ENCODE measurements around the gene ZBTB12. TPM values are rescaled to one million over a fixed set of nuclear protein-coding genes. Genes with fewer than 3 reads are reported as not detected.

The ZBTB12 gene
- total and polyA plus RNA-seq, 4 donors: 2.8 to 7.3 (median 5.2) TPM

DNA sequence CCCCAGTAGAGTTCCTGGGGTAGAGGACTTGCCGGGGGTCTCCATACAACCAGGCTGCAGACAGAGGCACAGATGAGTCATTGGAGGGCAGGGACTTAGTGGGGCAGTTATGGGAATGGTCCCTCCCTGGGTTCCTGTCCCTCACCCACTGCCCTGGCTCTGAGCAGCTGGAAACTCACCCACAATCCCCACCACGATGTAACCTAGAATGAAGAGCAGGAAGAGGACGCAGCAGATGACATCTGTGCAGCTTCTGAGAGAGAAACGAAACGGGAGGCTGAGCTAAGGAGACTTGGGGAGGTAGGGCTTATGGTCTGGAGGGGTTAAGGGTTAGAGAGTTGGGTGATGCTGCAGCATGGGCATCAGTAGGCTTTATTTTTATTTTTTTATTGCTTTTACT lies 26.0 kb downstream of the ZBTB12 start:
- Histone ChIP-seq H3K36me3 (ENCODE audit: control insufficient read depth in 4 of 4, insufficient read depth in 4 of 4, low read length in 4 of 4) (peaks cover 2 to 13% (median 4%) of the 10 kb centered on the region in 4 donors), H3K27me3 (ENCODE audit: control insufficient read depth in 3 of 3, insufficient read depth in 3 of 3, low read length in 2 of 3) (no peaks in the 10 kb centered on the region), H3K9me3 (ENCODE audit: control insufficient read depth in 4 of 4, insufficient read depth in 3 of 4, low read length in 3 of 4) (no peaks in the 10 kb centered on the region), H3K4me3 (no peak overlapping the region), H3K9ac (ENCODE audit: insufficient read depth in 1 of 2, low read length in 2 of 2) (no peak overlapping the region), H3K27ac (ENCODE audit: low read depth in 1 of 2, low read length in 1 of 2) (no peak overlapping the region), H3K4me1 (ENCODE audit: control insufficient read depth in 5 of 5, insufficient read depth in 5 of 5, low read length in 5 of 5) (peaks cover 0 to 6% (median 0%) of the 10 kb centered on the region in 5 donors)
- no peak for TF ChIP-seq CTCF (IDR thresholded peaks at IDR 0.05; ENCODE audit: control extremely low read depth, extremely low read depth)
- 61 to 69% methylated on average over 5 of the region's 5 CpGs for WGBS, 2 donors
- DNase-seq (no peak), ATAC-seq (ENCODE audit: insufficient read depth, low FRiP score) (no peak)

DNA sequence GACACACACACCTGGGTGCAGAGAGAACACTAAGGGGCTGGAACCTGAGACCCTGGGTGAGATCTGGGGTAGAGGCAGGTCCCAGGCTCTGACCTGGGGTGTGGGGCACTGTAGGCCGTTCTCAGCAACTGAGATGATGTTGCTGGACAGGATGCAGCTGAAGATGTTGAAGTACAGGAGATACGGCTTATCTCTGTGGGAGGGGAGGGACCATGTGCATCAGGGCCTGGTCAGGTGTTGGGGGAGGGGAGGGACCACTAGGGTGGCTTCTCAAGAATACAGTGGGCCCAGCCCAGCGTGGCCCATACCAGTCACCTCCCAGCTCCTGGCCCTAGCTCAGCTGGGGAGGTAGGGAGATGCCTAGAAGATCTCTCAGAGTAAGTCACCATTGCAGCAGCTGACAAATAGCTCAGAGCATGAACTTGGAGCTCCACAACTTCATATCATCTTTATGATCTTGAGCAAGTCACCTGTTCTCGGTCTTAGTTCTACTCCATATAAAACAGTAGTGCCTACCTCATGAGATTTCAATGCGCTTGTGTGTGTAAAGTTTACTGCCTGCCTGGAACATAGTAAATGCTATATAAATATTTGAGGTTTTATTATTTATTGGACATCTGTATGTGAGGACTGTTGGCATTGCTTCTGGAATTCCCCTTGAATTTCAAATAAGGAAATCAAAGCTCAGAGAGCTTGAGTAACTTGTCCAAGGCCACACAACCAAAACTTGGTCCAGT lies 26.9 kb downstream of the ZBTB12 start:
- WGBS, 2 donors: 78 to 79% methylated on average over 5 of the region's 5 CpGs
- no peak for TF ChIP-seq CTCF (IDR thresholded peaks at IDR 0.05; ENCODE audit: control extremely low read depth, extremely low read depth)
- DNase-seq (no peak), ATAC-seq (ENCODE audit: insufficient read depth, low FRiP score) (no peak)
- H3K9me3 ChIP-seq (ENCODE audit: control insufficient read depth in 4 of 4, insufficient read depth in 3 of 4, low read length in 3 of 4): no peaks in the 10 kb centered on the region
- no peak overlapping the region for H3K9ac ChIP-seq (ENCODE audit: insufficient read depth in 1 of 2, low read length in 2 of 2)
- H3K27ac ChIP-seq (ENCODE audit: low read depth in 1 of 2, low read length in 1 of 2): no peak overlapping the region
- peaks cover 0 to 6% (median 2%) of the 10 kb centered on the region in 4 donors for H3K36me3 ChIP-seq (ENCODE audit: control insufficient read depth in 4 of 4, insufficient read depth in 4 of 4, low read length in 4 of 4)
- no peak overlapping the region for H3K4me3 ChIP-seq
- peaks cover 0 to 6% (median 0%) of the 10 kb centered on the region in 5 donors for H3K4me1 ChIP-seq (ENCODE audit: control insufficient read depth in 5 of 5, insufficient read depth in 5 of 5, low read length in 5 of 5)
- no peaks in the 10 kb centered on the region for H3K27me3 ChIP-seq (ENCODE audit: control insufficient read depth in 3 of 3, insufficient read depth in 3 of 3, low read length in 2 of 3)

DNA sequence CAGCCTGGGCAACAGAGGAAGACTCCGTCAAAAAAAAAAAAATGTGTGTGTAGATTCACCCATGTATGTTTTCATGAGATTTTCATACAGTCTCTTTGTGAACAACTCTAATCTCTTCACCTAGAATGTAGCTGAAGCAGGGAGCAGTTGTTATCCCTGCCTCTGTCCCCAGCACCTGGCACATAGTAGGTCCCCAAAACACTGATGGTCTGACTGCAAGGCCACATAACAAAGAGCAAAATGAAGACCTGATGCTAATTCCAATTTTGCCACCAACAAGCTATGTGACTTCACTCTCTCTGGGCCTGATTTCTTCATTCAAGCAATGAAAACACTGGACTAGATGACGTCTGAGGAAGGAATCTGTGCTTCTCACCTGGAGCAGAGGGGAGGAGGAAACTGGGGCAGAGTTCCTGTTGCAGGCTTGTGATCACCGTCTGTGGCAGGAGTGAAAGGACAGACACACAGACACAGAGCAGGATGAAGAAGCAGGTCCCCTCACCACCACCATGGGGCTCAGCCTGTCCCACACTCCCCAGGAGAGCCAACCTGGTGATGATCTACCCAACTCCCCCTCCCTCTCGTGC lies 27.7 kb downstream of the ZBTB12 start:
- H3K9ac ChIP-seq (ENCODE audit: insufficient read depth in 1 of 2, low read length in 2 of 2): no peak overlapping the region
- DNase-seq (no peak), ATAC-seq (ENCODE audit: insufficient read depth, low FRiP score) (no peak)
- no peaks in the 10 kb centered on the region for H3K36me3 ChIP-seq (ENCODE audit: control insufficient read depth in 4 of 4, insufficient read depth in 4 of 4, low read length in 4 of 4)
- H3K9me3 ChIP-seq (ENCODE audit: control insufficient read depth in 4 of 4, insufficient read depth in 3 of 4, low read length in 3 of 4): no peaks in the 10 kb centered on the region
- H3K4me1 ChIP-seq (ENCODE audit: control insufficient read depth in 5 of 5, insufficient read depth in 5 of 5, low read length in 5 of 5): peaks cover 0 to 6% (median 0%) of the 10 kb centered on the region in 5 donors
- WGBS, 2 donors: 57 to 58% methylated on average over 4 of the region's 4 CpGs
- H3K27ac ChIP-seq (ENCODE audit: low read depth in 1 of 2, low read length in 1 of 2): no peak overlapping the region
- H3K27me3 ChIP-seq (ENCODE audit: control insufficient read depth in 3 of 3, insufficient read depth in 3 of 3, low read length in 2 of 3): no peaks in the 10 kb centered on the region
- no peak overlapping the region for H3K4me3 ChIP-seq
- TF ChIP-seq CTCF (IDR thresholded peaks at IDR 0.05; ENCODE audit: control extremely low read depth, extremely low read depth): no peak

Data from lung (tissue), 12 donors.